NT2/D1 (cell line): ENCODE results near the gene CAMK2D.

Source experiments
- YY1 ChIP-seq: IDR thresholded peaks from 2 replicates; pipeline ENCODE4 v1.6.1; 2011; ENCODE audit not compliant: insufficient read length, insufficient read depth
- ZNF274 ChIP-seq: IDR thresholded peaks from 2 replicates; pipeline ENCODE4 v1.6.1; 2011; ENCODE audit warnings: mild to moderate bottlenecking, low read depth, low read length

DNA sequence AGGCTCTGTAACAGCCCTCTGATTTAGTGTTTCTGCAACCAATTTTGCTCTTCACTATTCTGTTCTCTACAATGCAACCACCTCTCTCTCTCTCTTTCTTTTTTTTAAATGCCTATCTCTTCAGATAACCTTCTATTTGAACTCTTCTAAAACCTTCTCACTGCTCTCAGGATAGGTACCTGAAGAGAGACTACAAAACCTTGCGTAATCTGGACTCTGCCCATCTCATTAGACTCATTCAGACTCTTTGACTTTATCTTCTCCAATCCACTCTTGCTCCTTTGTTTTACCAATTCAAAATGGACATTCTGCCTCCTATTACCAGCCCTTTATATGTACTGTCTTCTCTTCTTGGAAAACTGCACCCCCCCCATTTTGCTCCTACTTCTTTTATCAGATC is 291.6 kb downstream of the CAMK2D start:
- TF ChIP-seq YY1: no peak
- no peak for TF ChIP-seq ZNF274
